Prostate gland (tissue), 2 donors: ENCODE data around the gene FOSL2.

Experiments
- POLR2A ChIP-seq: fragments of 450-650 bp; IDR thresholded peaks from one replicate; pipeline ENCODE4 v1.6.1; 2016; ENCODE audit warnings: antibody characterized with exemption, mild to moderate bottlenecking
- TF ChIP-seq, protein P1 (sequence below), 4 experiments: fragments of 200-600 bp in 2 of 4; fragments of 450-650 bp in 2 of 4; sonication (generic) in 2 of 4; IDR thresholded peaks; 1 replicate in 3 of 4; 2 replicates in 1 of 4; pipeline ENCODE4 v1.5.1; 2016 to 2019; ENCODE audit warnings: antibody characterized with exemption in 4 of 4, mild to moderate bottlenecking in 2 of 4, moderate library complexity in 2 of 4

DNA sequence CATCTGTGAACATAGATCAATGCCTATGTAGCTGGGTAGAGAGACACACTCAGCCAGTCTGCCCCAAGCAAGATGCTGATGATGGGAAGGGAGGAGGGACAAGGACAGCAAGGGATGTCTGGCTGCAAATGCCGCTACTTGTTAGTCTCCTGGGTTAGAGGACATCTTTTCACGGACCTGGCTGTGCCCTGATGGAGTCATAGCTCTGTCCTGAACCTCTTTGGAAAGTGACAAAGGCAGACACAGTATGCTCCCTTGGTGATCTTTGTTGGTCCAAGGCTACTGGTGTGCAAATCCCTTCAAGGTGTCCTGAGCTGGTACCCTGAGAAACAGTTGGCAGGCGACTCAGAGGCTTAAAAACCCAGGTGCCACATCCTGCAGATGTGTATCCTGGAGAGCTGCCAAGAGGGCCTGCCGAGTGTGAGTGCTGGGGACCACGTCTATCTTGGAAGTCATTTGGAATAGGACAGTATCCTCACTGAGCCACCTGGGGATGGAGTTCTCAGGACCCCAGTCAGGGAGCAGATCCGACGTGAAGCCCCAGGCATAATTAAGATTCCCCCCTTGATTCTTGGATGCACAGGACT, 10.8 kb downstream of the FOSL2 start:
- TF ChIP-seq, protein P1, sequence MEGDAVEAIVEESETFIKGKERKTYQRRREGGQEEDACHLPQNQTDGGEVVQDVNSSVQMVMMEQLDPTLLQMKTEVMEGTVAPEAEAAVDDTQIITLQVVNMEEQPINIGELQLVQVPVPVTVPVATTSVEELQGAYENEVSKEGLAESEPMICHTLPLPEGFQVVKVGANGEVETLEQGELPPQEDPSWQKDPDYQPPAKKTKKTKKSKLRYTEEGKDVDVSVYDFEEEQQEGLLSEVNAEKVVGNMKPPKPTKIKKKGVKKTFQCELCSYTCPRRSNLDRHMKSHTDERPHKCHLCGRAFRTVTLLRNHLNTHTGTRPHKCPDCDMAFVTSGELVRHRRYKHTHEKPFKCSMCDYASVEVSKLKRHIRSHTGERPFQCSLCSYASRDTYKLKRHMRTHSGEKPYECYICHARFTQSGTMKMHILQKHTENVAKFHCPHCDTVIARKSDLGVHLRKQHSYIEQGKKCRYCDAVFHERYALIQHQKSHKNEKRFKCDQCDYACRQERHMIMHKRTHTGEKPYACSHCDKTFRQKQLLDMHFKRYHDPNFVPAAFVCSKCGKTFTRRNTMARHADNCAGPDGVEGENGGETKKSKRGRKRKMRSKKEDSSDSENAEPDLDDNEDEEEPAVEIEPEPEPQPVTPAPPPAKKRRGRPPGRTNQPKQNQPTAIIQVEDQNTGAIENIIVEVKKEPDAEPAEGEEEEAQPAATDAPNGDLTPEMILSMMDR (IDR thresholded peaks at IDR 0.05), result no peak
- TF ChIP-seq POLR2A, result no peak
